Esophagus muscularis mucosa (tissue), 3 donors: Measurements from ENCODE around the gene TMOD1.

Source experiments
- POLR2A ChIP-seq: fragments of 450-650 bp; IDR thresholded peaks from one replicate; pipeline ENCODE4 v1.6.1; 2017; ENCODE audit warnings: antibody characterized with exemption, moderate library complexity, mild to moderate bottlenecking, low read depth
- POLR2AphosphoS5 ChIP-seq, 2 donors: sonication (generic); formaldehyde crosslinking; IDR thresholded peaks; one replicate each; pipeline ENCODE4 v1.6.1; 2017; ENCODE audit warnings: antibody characterized with exemption in 2 of 2
- TF ChIP-seq, protein P1 (sequence below), 3 experiments: fragments of 200-600 bp in 2 of 3; fragments of 450-650 bp in 1 of 3; sonication (generic) in 2 of 3; IDR thresholded peaks; one replicate each; pipeline ENCODE4 v1.5.1; 2017 to 2019; ENCODE audit warnings: antibody characterized with exemption in 3 of 3, mild to moderate bottlenecking in 2 of 3, moderate library complexity in 1 of 3

DNA sequence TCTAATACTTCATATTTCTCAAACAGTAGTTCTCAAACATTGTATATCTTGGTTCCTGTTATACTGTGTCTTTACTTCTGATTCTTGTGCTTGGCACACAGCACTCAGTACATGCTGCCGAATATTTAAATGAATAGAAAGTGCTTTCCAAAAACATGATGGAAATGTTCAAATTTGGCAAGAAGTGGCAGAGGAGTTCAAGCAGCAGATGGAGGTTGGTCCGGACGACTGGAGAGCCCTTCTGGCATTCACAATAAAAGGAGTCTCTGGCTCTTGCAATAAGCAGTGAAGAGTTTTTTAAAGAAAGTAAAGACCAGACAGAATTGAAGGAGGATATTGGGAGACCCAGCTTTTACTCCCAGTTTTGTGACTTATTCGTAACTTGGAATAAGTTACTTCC lies 95.4 kb downstream of the TMOD1 start:
- no peak for TF ChIP-seq POLR2AphosphoS5 (IDR thresholded peaks at IDR 0.05)
- TF ChIP-seq POLR2A = no peak
- TF ChIP-seq, protein P1, sequence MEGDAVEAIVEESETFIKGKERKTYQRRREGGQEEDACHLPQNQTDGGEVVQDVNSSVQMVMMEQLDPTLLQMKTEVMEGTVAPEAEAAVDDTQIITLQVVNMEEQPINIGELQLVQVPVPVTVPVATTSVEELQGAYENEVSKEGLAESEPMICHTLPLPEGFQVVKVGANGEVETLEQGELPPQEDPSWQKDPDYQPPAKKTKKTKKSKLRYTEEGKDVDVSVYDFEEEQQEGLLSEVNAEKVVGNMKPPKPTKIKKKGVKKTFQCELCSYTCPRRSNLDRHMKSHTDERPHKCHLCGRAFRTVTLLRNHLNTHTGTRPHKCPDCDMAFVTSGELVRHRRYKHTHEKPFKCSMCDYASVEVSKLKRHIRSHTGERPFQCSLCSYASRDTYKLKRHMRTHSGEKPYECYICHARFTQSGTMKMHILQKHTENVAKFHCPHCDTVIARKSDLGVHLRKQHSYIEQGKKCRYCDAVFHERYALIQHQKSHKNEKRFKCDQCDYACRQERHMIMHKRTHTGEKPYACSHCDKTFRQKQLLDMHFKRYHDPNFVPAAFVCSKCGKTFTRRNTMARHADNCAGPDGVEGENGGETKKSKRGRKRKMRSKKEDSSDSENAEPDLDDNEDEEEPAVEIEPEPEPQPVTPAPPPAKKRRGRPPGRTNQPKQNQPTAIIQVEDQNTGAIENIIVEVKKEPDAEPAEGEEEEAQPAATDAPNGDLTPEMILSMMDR (IDR thresholded peaks at IDR 0.05) = no peak
